GM04503 (cell line): Measurements from ENCODE around the gene ZNF639.

ENCODE experiments used
- DNase-seq: peaks from one replicate; pipeline ENCODE4 v3.0.0-alpha.2; 2012; ENCODE audit warnings: low read depth

Gene ZNF639

GRCh38 chr3:179309225-179310078 lies 13.4 kb upstream of the ZNF639 start:
- DNase-seq = no peak

- no peak for DNase-seq
These were observed 4.0 kb upstream of the ZNF639 start for GRCh38 chr3:179318876-179319275.

GRCh38 chr3:179321668-179322285 lies 1.1 kb upstream of the ZNF639 start:
- no peak for DNase-seq

GRCh38 chr3:179323197-179324110 lies 623 bp downstream of the ZNF639 start:
- no peak for DNase-seq

GRCh38 chr3:179324270-179324754 lies 1.5 kb downstream of the ZNF639 start:
- DNase-seq = no peak

GRCh38 chr3:179330438-179330837 lies 7.6 kb downstream of the ZNF639 start:
- DNase-seq = no peak

GRCh38 chr3:179332240-179332639 lies 9.4 kb downstream of the ZNF639 start:
- DNase-seq = no peak

GRCh38 chr3:179333084-179333483 lies 10.3 kb downstream of the ZNF639 start:
- no peak for DNase-seq

- no peak for DNase-seq
These were observed 13.6 kb downstream of the ZNF639 start for GRCh38 chr3:179336345-179336929.

- peak; percentile 89 for DNase-seq
These were observed 24.7 kb downstream of the ZNF639 start, which contains the start of gene MFN1 for GRCh38 chr3:179347345-179348194. Gene MFN1, plus strand, starts transcription at chr3:179347709. Its CDS starts 1,143 bp downstream, at chr3:179348852.

- no peak for DNase-seq
These were observed 25.6 kb downstream of the ZNF639 start for GRCh38 chr3:179348325-179349013.

- DNase-seq = no peak
These were observed 33.2 kb downstream of the ZNF639 start for GRCh38 chr3:179355996-179356395.

GRCh38 chr3:179363332-179363731 lies 40.5 kb downstream of the ZNF639 start:
- DNase-seq = no peak

GRCh38 chr3:179369621-179370020 lies 46.8 kb downstream of the ZNF639 start:
- no peak for DNase-seq

- no peak for DNase-seq
These were observed 51.1 kb downstream of the ZNF639 start for GRCh38 chr3:179373938-179374337.

- DNase-seq = no peak
These were observed 52.5 kb downstream of the ZNF639 start for GRCh38 chr3:179375091-179375999.

- no peak for DNase-seq
These were observed 53.6 kb downstream of the ZNF639 start for GRCh38 chr3:179376474-179376873.
